Middle frontal gyrus (tissue), 1 donor: ENCODE measurements around the gene MIS18A.
"Not testable (repeated sequence)": the region's sequence is repeated elsewhere in the genome, so short reads cannot be mapped to it uniquely, and the experiment has no call there.

Source experiments
- DNase-seq: peaks from one replicate; pipeline ENCODE4 v3.0.0-alpha.2; 2015; ENCODE audit warnings: low spot score; ENCODE audit errors: extremely low spot score

MIS18A gene

GRCh38 chr21:32278518-32279376 lies at the start of gene MIS18A:
MIS18A (minus strand) TSS chr21:32279049; CDS start chr21:32279014, 35 bp downstream.
- DNase-seq: peak; percentile 90

GRCh38 chr21:32328595-32328994 lies 49.7 kb upstream of the MIS18A start:
- DNase-seq: no peak

- DNase-seq: no peak
These were observed 46.9 kb upstream of the MIS18A start for GRCh38 chr21:32325706-32326105.

GRCh38 chr21:32322676-32323075 lies 43.8 kb upstream of the MIS18A start:
- no peak for DNase-seq

GRCh38 chr21:32322103-32322502 lies 43.3 kb upstream of the MIS18A start:
- DNase-seq: no peak

- DNase-seq: no peak
These were observed 42.6 kb upstream of the MIS18A start for GRCh38 chr21:32321480-32321879.

- no peak for DNase-seq
These were observed 41.9 kb upstream of the MIS18A start for GRCh38 chr21:32320726-32321125.

GRCh38 chr21:32320059-32320458 lies 41.2 kb upstream of the MIS18A start:
- DNase-seq: no peak

GRCh38 chr21:32319012-32319411 lies 40.2 kb upstream of the MIS18A start:
- DNase-seq: no peak

- DNase-seq: no peak
These were observed 38.9 kb upstream of the MIS18A start for GRCh38 chr21:32317726-32318125.

GRCh38 chr21:32316361-32317215 lies 37.7 kb upstream of the MIS18A start:
- no peak for DNase-seq

- no peak for DNase-seq
These were observed 36.8 kb upstream of the MIS18A start for GRCh38 chr21:32315511-32316281.

GRCh38 chr21:32314806-32315205 lies 36.0 kb upstream of the MIS18A start:
- DNase-seq: no peak

GRCh38 chr21:32312976-32313375 lies 34.1 kb upstream of the MIS18A start:
- DNase-seq: no peak

- no peak for DNase-seq
These were observed 33.5 kb upstream of the MIS18A start for GRCh38 chr21:32312326-32312725.

GRCh38 chr21:32311621-32312020 lies 32.8 kb upstream of the MIS18A start:
- DNase-seq: no peak

GRCh38 chr21:32310976-32311375 lies 32.1 kb upstream of the MIS18A start:
- DNase-seq: not testable (repeated sequence)

- no peak for DNase-seq
These were observed 31.1 kb upstream of the MIS18A start for GRCh38 chr21:32309906-32310460.

GRCh38 chr21:32308696-32309095 lies 29.8 kb upstream of the MIS18A start:
- no peak for DNase-seq

GRCh38 chr21:32307706-32308105 lies 28.9 kb upstream of the MIS18A start:
- no peak for DNase-seq
